ENCODE results near the gene TRABD2B.

TRABD2B gene

DNA sequence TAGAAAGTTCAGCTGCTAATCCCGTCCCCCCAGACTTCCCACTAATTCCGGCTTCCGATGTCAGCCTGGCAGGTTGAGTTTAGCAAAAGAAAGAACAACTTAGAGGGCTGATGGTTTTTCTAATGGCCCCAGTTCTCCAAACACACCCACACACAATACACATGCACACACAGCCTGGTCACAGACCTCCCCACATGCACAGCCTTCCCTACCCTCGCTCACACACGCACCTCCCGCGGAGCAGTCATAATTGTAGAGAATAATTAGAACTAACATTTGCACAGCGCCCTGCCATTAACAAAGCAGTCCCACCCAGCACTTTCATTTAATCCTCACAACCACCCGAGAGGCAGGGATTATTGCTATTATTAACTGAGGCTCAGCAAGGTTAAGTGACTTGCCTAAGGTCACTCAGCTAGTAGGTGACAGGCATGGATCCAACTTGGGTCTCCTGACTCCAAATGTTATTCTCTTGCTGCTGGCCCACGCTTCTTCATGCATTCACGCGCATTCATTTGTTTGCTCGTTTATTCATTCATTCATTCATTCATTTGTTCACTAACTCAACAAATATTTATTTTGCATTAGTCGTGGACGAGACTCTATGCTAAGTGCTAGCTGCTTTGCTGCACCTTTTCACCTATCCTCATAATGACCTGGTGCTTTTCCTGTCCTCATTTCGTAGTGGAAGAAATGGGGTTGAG, 284.4 kb downstream of the TRABD2B start:
- DNase-seq, result no peak

DNA sequence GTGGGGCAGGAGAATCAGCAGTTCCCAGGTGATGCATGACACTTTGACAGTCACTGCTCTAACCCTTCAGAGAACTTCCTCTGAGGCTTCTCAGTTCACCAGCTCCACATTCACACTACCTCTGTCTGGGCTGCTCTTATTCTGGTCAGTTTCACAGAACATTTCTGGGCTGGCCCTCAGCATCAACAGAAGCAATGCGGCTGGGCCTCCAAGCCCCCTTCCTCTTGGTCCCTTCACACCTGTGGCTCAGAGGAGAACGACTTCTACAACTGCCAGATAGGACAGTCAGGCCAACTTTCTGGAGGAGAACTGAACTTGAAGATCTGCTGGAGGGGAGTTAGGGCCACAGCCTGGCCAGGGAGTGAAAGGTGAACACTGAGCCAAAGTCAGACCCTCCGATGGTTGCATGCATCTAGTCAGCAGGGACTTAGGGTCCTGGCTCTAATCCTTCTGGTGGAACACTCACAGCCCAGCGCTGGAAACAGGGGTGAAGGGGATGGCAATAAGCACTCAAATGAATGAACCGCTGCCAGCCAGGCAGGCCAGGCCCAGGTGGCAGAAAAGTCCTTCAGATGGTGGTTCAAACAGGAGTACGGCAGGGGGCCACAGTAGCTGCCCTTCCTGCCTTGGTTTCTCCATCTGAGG, 285.2 kb downstream of the TRABD2B start:
- no peak for DNase-seq

DNA sequence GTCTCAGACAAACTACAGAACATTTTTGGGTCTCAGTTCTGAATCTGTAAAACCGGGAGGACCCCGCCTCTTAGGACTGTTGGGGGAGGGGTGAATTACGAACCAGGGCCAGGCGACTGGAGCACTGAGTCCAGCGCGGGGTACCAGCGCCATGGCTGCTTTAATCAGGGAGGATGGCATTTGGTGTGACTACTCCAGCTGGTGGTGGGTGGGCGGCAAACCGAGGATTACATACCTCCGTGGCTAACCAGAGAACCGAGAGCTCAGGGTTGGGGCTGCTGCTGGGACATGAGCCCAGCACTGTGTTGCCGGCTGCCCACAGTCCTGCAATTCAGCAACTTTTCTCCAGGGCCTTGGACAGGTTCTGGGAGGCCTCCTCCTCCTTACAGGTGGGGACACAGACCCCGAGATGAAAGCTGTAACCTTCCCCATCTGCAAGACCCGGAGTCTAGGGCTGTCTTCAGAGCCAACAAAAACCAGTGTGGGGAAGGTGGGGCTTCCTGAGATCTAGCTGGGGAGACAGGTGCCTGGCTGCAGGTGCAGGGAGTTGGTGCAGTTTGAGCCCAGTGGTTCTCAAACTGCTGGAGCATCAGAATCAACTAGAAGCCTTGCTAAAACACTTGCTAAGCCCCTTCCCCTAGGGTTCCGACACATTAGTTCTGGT, 285.9 kb downstream of the TRABD2B start:
- DNase-seq, result no peak
